Measurements from ENCODE around the gene CDK12.

The CDK12 gene

DNA sequence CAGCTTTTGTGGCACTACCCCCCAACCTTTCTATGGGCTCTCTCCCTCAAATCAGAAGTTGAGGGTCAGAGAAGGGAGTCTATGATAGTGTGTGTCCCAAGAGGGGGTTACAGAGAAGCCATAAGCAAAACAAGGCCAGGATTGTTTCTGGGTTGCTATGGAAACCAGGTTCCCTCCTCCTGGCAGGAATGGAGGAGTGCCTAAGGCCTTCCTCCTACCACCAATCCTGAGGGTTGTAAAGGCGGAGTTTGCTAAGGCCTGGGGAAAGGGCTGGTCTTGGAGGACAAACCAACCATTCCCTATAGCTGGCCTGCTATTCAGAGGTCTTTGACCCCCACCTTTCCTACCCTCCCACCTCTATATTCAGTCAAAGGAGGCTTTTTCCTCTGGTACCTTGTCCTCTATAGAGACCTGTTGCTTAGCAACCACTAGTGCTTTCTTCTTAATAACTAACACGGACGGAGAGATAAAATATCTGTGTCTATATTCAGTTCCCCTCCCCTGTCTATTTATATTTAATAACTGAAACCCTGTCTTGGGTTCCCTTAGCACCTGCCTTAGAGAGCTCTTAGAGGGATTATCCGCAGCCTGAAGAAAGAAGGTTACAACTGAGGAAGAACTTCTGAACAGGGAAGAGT, 103.0 kb downstream of the CDK12 start:
- H3K4me3 ChIP-seq (ENCODE audit: low read depth, low read length) = no peak overlapping the region
- TF ChIP-seq, protein P1, sequence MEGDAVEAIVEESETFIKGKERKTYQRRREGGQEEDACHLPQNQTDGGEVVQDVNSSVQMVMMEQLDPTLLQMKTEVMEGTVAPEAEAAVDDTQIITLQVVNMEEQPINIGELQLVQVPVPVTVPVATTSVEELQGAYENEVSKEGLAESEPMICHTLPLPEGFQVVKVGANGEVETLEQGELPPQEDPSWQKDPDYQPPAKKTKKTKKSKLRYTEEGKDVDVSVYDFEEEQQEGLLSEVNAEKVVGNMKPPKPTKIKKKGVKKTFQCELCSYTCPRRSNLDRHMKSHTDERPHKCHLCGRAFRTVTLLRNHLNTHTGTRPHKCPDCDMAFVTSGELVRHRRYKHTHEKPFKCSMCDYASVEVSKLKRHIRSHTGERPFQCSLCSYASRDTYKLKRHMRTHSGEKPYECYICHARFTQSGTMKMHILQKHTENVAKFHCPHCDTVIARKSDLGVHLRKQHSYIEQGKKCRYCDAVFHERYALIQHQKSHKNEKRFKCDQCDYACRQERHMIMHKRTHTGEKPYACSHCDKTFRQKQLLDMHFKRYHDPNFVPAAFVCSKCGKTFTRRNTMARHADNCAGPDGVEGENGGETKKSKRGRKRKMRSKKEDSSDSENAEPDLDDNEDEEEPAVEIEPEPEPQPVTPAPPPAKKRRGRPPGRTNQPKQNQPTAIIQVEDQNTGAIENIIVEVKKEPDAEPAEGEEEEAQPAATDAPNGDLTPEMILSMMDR (IDR thresholded peaks at IDR 0.05; ENCODE audit: borderline replicate concordance, insufficient read depth, low read depth, low read length) = no peak

DNA sequence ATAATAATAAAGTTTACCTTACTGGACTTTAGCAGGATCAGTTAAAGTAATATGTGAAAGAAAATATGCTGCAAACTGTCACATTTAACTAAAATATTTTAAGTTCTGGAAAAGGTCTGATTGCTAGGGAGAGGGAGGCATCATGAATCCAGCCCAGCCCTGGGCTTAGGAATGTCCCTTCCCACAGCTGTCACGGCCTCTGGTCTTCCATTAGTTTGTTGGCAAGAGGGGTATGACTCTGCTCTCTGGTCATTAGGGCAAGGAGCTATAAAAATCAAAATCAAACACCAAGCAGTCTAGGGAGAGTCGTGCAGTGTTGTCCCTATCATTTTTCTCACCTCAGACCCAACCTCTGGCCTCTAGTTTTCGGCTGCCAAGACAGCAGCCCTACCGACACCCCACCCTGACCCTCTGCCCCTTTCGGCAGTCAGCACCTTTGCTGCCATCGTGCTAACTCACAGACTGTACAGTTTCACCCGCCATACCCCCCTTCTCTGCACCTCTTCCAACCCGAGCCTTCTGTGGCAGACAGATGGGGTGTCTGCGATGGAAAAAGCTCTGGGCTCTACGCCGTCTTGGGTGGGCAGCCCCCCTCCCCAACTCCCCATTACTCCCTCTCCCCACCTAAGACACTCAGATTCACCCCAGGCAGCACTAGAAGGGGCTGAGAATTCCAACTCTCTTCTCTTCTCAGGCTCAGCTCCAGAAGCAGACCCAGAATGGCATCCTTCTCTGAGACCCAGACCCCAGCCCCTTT, 105.0 kb downstream of the CDK12 start:
- H3K4me3 ChIP-seq (ENCODE audit: low read depth, low read length) = no peak overlapping the region
- TF ChIP-seq, protein P1 (IDR thresholded peaks at IDR 0.05; ENCODE audit: borderline replicate concordance, insufficient read depth, low read depth, low read length) = no peak

DNA sequence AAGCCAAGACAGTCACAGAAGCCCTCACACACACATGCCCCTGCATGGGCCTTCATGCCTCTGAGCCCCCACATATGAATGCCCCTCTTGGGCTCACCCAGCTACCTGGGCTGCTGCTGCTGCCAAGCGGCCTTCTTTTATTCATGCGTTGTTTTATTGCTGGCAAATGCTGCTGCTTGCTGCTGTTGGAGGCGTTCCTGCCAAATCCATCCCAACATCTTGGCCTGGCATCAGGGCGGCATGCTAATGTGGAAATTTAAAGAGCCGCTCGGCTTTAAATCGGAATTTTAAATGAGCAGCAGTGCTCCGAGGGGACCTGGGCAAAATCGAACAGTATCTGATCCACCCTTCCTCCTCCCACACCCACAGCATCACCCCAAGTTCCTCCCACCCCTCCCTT, 107.4 kb downstream of the CDK12 start:
- TF ChIP-seq, protein P1 (IDR thresholded peaks at IDR 0.05; ENCODE audit: borderline replicate concordance, insufficient read depth, low read depth, low read length) = no peak
- H3K4me3 ChIP-seq (ENCODE audit: low read depth, low read length) = no peak overlapping the region

DNA sequence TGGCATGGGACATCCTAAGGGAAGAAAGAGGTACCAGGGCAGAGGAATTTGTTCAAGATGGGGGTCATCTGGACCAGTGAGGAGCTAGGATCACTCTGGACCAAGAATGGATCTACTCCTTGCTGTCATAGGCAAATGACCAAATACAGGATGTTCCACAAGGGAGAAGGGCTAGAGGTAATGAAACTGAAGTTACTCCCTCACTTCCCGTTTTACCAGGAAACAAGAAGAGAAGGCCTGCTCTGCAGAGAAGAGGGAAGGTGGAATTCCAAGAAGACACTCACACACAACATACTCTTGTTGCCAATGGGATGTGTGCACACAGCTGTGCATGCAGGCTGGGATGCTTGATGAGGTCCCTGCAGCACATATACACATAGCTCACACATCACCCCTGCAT, 107.8 kb downstream of the CDK12 start:
- TF ChIP-seq, protein P1 (IDR thresholded peaks at IDR 0.05; ENCODE audit: borderline replicate concordance, insufficient read depth, low read depth, low read length) = no peak

DNA sequence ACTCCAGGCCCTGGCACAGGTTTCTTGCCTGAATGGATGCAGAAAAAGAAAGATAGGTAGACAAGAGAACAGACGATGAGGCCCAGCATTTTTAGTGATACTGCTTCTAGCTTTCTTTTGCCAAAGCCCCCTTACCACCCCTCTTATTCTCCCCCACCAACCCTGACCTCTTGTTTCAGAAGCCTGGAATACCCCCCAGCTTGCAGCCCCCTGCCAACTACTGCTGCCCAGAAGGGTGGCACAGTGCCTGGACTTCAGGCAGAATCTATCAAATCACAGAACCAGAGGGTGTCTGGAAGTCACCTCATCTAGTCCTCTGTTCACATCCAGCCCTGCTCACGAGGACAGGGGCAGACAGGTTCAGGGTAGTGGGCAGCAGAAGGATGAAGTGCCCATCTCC, 110.8 kb downstream of the CDK12 start:
- H3K4me3 ChIP-seq (ENCODE audit: low read depth, low read length) = no peak overlapping the region
- TF ChIP-seq, protein P1 (IDR thresholded peaks at IDR 0.05; ENCODE audit: borderline replicate concordance, insufficient read depth, low read depth, low read length) = no peak

More for the DNA sequence above, 107.8 kb downstream of the CDK12 start:
- H3K4me3 ChIP-seq (ENCODE audit: low read depth, low read length) = no peak overlapping the region

DNA sequence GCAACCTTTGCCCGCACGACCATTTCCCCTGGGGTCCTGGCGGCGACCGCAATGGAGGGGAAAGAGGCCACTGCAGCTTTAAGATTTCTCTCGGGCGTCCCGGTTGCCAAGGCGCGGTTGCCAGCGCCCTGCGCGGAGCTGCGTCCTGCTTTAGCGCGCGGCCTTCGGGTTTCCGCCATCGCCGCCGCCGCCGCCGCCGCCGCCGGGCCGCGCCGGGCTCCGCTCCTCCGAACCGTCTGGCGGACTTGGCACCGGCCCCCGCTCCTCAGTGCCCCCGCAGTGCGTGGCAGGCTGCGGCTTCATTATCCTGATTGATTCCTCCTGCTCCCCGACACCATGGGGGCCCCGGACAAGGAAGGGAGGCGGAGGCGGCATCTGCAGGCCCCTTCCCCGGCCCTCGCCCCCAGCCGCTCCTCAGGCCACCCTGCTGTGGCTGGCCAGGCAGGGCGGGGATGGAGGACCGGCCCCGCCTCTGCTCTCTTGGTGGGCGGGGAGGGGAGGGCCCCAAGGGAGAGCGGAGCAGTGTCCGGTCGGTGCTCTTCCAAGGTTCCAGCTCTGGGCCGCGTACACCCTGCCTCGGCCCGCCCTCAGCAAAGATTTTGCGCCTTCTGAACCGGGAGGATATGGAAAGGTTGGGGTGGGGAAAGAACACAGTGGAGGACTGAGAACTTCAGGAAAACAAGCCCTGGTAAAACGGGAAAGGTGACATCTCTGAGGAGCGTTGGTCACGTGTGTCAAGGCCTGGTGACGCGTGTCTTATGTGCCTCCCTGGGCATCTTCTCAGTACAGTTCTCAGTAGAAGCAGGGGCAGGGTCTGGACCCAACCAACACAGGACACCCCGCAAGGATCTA, 112.4 kb downstream of the CDK12 start:
- TF ChIP-seq, protein P1 (IDR thresholded peaks at IDR 0.05; ENCODE audit: borderline replicate concordance, insufficient read depth, low read depth, low read length) = no peak
- H3K4me3 ChIP-seq (ENCODE audit: low read depth, low read length) = peak overlapping the region; percentile 36
